Lower lobe of right lung (tissue), 2 donors: ENCODE measurements around the gene ABCA1. TPM values are rescaled to one million over a fixed set of nuclear protein-coding genes. Genes with fewer than 3 reads are reported as not detected.
"Not testable (repeated sequence)": the region's sequence is repeated elsewhere in the genome, so short reads cannot be mapped to it uniquely, and the experiment has no call there.

Source experiments
- ATAC-seq, 2 donors: fragments of 200-7000 bp; cut with Tn5 transposase; one replicate each; pipeline ENCODE4 v1.9.1; 2020 to 2022; ENCODE audit warnings: mild to moderate bottlenecking in 2 of 2, moderate library complexity in 2 of 2
- DNase-seq: peaks from one replicate; pipeline ENCODE4 v3.0.0-alpha.2; 2020
- H3K27ac ChIP-seq: fragments of 200-600 bp; one replicate; pipeline ENCODE4 v1.8.0; 2022
- H3K27me3 ChIP-seq: fragments of 200-600 bp; one replicate; pipeline ENCODE4 v1.8.0; 2022; ENCODE audit warnings: low read depth
- H3K36me3 ChIP-seq: fragments of 200-600 bp; one replicate; pipeline ENCODE4 v1.8.0; 2022; ENCODE audit warnings: mild to moderate bottlenecking
- H3K4me1 ChIP-seq: fragments of 200-600 bp; one replicate; pipeline ENCODE4 v1.8.0; 2022
- H3K4me3 ChIP-seq: fragments of 200-600 bp; one replicate; pipeline ENCODE4 v1.8.0; 2022; ENCODE audit warnings: mild to moderate bottlenecking
- H3K9me3 ChIP-seq: fragments of 200-600 bp; one replicate; pipeline ENCODE4 v1.8.0; 2022
- intact Hi-C: fragments of 100-400 bp; cut with DNase I; formaldehyde crosslinking; loops from one replicate; pipeline ENCODE4 v1.11.0; 2022
- total RNA-seq: library from RNA; stranded (reverse); fragmentation: NEBNext Ultra II Directional; extraction: Animal tissue kit (Norgen Biotek cat#: 25700); gene quantifications from one replicate; pipeline ENCODE4 v1.2.1, GENCODE V29; 2021
- TF ChIP-seq, protein P1 (sequence below): fragments of 200-600 bp; IDR thresholded peaks from one replicate; pipeline ENCODE4 v1.8.0; 2022; ENCODE audit warnings: antibody characterized with exemption, mild to moderate bottlenecking
- donor health status: DM: no; HTN: yes; CAD: no; lungs with severe emphysema.

Gene ABCA1
- total RNA-seq, 1 donor from 2014 or later: 46.8 TPM

DNA sequence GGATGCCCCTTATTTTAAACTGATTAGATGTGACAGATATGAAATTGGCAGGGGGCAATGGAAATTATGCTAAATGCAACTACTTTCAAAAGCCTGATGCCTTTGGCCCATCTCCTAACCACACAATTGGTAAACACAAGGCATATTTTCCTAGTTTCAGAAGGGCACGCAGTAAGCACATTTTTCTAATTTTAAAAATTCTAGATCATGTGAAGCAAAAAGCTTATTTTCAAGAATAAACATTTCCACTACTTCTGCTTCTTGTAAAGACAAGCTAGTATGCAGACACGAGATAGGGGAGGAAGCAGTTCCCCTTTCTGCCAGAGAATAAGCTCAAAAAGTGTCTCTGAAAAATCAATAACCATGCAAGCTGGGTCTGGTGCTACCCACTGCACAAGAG, 67.7 kb downstream of the ABCA1 start:
- H3K27me3 ChIP-seq: no peaks in the 10 kb centered on the region
- H3K9me3 ChIP-seq: no peaks in the 10 kb centered on the region
- H3K27ac ChIP-seq: no peak overlapping the region
- H3K4me3 ChIP-seq: no peak overlapping the region
- TF ChIP-seq, protein P1, sequence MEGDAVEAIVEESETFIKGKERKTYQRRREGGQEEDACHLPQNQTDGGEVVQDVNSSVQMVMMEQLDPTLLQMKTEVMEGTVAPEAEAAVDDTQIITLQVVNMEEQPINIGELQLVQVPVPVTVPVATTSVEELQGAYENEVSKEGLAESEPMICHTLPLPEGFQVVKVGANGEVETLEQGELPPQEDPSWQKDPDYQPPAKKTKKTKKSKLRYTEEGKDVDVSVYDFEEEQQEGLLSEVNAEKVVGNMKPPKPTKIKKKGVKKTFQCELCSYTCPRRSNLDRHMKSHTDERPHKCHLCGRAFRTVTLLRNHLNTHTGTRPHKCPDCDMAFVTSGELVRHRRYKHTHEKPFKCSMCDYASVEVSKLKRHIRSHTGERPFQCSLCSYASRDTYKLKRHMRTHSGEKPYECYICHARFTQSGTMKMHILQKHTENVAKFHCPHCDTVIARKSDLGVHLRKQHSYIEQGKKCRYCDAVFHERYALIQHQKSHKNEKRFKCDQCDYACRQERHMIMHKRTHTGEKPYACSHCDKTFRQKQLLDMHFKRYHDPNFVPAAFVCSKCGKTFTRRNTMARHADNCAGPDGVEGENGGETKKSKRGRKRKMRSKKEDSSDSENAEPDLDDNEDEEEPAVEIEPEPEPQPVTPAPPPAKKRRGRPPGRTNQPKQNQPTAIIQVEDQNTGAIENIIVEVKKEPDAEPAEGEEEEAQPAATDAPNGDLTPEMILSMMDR: no peak
- no peak for DNase-seq
- intact Hi-C loops: no loop called here
- no peak for ATAC-seq
- peaks cover 41% of the 10 kb centered on the region for H3K36me3 ChIP-seq
- peaks cover 77% of the 10 kb centered on the region for H3K4me1 ChIP-seq

DNA sequence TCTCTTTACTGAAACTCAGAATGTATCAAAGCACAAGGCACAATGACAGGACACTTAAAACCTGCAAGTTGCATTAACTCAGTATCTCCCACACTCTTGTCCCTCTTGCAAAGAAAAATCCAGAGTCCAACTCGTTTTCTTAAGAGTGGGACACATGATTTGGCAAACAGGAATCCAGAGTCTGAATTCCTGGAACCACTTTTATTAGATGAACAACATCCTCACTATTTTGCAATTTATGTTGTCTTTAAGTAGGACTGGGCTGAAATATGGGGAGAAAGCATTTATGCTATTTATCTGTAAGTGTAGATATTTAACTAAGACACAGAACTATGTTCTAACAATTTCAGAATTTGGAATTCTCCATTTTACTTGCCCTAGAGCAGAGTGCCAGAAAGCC, 69.1 kb downstream of the ABCA1 start:
- Histone ChIP-seq H3K36me3 (peaks cover 55% of the 10 kb centered on the region), H3K4me3 (no peak overlapping the region), H3K27me3 (no peaks in the 10 kb centered on the region), H3K4me1 (peaks cover 68% of the 10 kb centered on the region), H3K27ac (no peak overlapping the region), H3K9me3 (no peaks in the 10 kb centered on the region)
- no peak for ATAC-seq
- intact Hi-C loops: no loop called here
- DNase-seq: no peak
- TF ChIP-seq, protein P1: no peak

DNA sequence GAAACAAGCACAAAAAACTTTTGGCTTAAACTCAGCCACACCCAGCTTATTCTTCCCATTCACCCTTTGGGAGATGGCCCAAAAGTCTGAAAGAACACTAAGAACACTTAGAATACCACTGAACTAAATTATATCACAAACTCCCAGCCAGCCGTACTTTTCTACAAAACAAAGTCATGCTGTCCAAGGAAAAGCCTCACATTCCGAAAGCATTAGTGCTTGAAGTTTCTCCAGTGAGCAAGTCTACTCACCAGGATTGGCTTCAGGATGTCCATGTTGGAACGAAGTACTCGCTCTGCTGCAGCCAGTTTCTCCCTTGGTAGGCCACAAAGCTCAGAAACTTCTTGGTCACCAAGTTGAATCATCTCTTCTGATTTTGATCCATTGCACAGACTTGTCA, 69.7 kb downstream of the ABCA1 start:
- ATAC-seq: no peak
- Histone ChIP-seq H3K36me3 (peaks cover 58% of the 10 kb centered on the region), H3K4me3 (no peak overlapping the region), H3K4me1 (peaks cover 62% of the 10 kb centered on the region), H3K9me3 (no peaks in the 10 kb centered on the region), H3K27me3 (no peaks in the 10 kb centered on the region), H3K27ac (no peak overlapping the region)
- intact Hi-C loops: no loop called here
- DNase-seq: no peak
- TF ChIP-seq, protein P1: no peak

DNA sequence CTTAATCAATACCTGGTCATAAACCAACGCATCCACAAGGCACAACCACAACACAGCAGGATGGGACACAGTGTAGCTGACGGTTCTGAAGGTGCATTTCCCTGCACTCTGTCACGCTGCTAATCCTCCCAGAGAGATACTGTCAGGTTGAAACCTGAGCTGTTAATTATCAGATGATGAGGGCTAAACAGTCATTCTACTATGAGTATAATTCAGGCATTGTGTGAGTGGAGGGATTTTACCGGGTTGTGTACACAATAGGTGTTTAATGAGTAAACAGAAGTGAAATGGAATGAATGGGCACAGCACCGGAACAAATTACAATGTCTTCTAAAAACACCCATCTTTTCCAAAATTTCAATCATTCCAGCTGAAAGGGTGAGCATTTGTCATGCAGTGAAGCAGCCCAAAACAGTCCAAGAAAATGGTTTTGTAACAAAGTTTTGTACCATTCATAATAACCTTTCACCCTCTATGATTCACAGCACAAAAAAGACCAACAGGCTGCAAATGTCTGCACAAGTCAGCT, 71.5 kb downstream of the ABCA1 start:
- TF ChIP-seq, protein P1: no peak
- Histone ChIP-seq H3K27ac (no peak overlapping the region), H3K4me3 (no peak overlapping the region), H3K4me1 (peaks cover 58% of the 10 kb centered on the region), H3K9me3 (no peaks in the 10 kb centered on the region), H3K36me3 (peaks cover 67% of the 10 kb centered on the region), H3K27me3 (no peaks in the 10 kb centered on the region)
- peak in 1 of 2 donors; percentile 34 for ATAC-seq
- intact Hi-C loops: no loop called here
- DNase-seq: no peak

DNA sequence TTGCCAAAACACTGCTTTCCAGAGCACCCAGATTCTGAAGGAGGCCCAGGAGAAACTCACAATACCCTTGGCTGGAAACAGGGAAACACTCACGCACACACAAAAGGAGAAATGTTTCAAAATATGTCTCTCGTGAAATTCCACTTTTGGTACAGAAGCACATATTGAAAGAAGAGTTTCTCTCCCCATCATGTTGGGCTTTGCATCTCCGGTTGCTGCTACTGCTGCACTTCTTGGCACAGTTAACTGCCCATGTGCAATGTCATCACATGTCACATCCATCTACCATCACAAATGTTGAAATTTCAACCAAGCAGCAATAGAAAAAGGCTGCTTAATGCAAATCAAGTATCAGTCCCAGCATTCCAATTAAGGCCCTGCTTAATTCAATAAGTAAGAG, 72.1 kb downstream of the ABCA1 start:
- Histone ChIP-seq H3K36me3 (peaks cover 60% of the 10 kb centered on the region), H3K4me3 (no peak overlapping the region), H3K9me3 (no peaks in the 10 kb centered on the region), H3K27ac (no peak overlapping the region), H3K27me3 (no peaks in the 10 kb centered on the region), H3K4me1 (peaks cover 60% of the 10 kb centered on the region)
- intact Hi-C loops: no loop called here
- no peak for DNase-seq
- no peak for ATAC-seq
- TF ChIP-seq, protein P1: no peak

DNA sequence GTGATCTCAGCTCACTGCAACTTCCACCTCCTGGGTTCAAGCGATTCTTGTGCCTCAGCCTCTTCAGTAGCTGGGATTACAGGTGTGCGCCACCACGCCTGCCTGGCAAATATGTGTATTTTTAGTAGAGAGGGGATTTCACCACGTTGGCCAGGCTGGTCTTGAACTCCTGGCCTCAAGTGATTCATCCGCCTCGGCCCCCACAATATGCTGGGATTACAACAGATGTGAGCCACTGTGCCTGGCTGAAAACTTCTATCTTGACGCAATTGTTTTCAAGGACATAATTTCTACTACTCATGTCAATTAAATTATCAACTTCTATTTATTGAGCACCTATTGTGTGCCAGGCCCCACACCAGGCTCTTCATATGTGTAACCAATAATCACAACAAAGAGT, 72.7 kb downstream of the ABCA1 start:
- Histone ChIP-seq H3K36me3 (peaks cover 58% of the 10 kb centered on the region), H3K4me1 (peaks cover 55% of the 10 kb centered on the region)
- ATAC-seq, H3K9me3 ChIP-seq, H3K27me3 ChIP-seq, DNase-seq, H3K27ac ChIP-seq, H3K4me3 ChIP-seq, intact Hi-C loops: not testable (repeated sequence)
